Ovary (tissue), 3 donors: ENCODE data around the gene CACNA1A.
"Not testable (repeated sequence)": the region's sequence is repeated elsewhere in the genome, so short reads cannot be mapped to it uniquely, and the experiment has no call there.

Source experiments
- POLR2A ChIP-seq: fragments of 450-650 bp; IDR thresholded peaks from one replicate; pipeline ENCODE4 v1.6.1; 2017; ENCODE audit warnings: antibody characterized with exemption, mild to moderate bottlenecking, moderate library complexity
- TF ChIP-seq, protein P1 (sequence below), 3 donors: fragments of 450-650 bp in 2 of 3; fragments of 200-600 bp in 1 of 3; IDR thresholded peaks; one replicate each; pipeline versions ENCODE4 v1.5.1 to v1.8.0; 2016 to 2022; ENCODE audit warnings: antibody characterized with exemption in 3 of 3, mild to moderate bottlenecking in 1 of 3
- donor health status: DM: no; HTN: no; CAD: no.

DNA sequence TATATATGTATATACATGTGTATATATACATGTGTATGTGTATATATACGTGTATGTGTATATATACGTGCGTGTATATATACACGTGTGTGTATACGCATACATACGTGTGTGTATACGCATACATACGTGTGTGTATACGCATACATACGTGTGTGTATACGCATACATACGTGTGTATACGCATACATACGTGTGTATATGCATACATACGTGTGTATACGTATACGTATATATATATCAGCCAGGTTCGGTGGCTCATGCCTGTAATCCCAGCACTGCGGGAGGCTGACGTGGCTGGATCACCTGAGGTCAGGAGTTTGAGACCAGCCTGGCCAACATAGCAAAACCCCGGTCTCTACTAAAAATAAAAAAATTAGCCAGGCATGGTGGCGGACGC lies 321.4 kb downstream of the CACNA1A start:
- TF ChIP-seq, protein P1, sequence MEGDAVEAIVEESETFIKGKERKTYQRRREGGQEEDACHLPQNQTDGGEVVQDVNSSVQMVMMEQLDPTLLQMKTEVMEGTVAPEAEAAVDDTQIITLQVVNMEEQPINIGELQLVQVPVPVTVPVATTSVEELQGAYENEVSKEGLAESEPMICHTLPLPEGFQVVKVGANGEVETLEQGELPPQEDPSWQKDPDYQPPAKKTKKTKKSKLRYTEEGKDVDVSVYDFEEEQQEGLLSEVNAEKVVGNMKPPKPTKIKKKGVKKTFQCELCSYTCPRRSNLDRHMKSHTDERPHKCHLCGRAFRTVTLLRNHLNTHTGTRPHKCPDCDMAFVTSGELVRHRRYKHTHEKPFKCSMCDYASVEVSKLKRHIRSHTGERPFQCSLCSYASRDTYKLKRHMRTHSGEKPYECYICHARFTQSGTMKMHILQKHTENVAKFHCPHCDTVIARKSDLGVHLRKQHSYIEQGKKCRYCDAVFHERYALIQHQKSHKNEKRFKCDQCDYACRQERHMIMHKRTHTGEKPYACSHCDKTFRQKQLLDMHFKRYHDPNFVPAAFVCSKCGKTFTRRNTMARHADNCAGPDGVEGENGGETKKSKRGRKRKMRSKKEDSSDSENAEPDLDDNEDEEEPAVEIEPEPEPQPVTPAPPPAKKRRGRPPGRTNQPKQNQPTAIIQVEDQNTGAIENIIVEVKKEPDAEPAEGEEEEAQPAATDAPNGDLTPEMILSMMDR (IDR thresholded peaks at IDR 0.05): not testable (repeated sequence)
- TF ChIP-seq POLR2A: not testable (repeated sequence)
